Lung (tissue), 12 donors: ENCODE data around the gene CTDSPL. TPM values are rescaled to one million over a fixed set of nuclear protein-coding genes. Genes with fewer than 3 reads are reported as not detected.

Experiments
- ATAC-seq: fragments of 200-7000 bp; cut with Tn5 transposase; one replicate; pipeline ENCODE4 v1.9.1; 2020; ENCODE audit warnings: moderate number of reproducible peaks; ENCODE audit not compliant: insufficient read depth, low FRiP score
- DNase-seq, 3 donors: peaks; one replicate each; pipeline ENCODE4 v3.0.0-alpha.2; 2013 to 2017
- H3K27ac ChIP-seq, 2 donors: one replicate each; pipeline ENCODE4 v1.5.1; 2013; ENCODE audit warnings: mild to moderate bottlenecking in 2 of 2, moderate library complexity in 2 of 2, control low read depth in 1 of 2, inconsistent platforms in 1 of 2, low read depth in 1 of 2, low read length in 1 of 2
- H3K27me3 ChIP-seq, 3 donors: one replicate each; pipeline ENCODE4 v1.5.1; 2013; ENCODE audit warnings: low read length in 2 of 3; ENCODE audit not compliant: control insufficient read depth in 3 of 3, insufficient read depth in 3 of 3
- H3K36me3 ChIP-seq, 4 donors: one replicate each; pipeline ENCODE4 v1.5.1; 2013; ENCODE audit warnings: low read length in 4 of 4, mild to moderate bottlenecking in 1 of 4, moderate library complexity in 1 of 4; ENCODE audit not compliant: control insufficient read depth in 4 of 4, insufficient read depth in 4 of 4
- H3K4me1 ChIP-seq, 5 donors: one replicate each; pipeline ENCODE4 v1.5.1; 2013; ENCODE audit warnings: low read length in 5 of 5, mild to moderate bottlenecking in 2 of 5, moderate library complexity in 1 of 5; ENCODE audit not compliant: control insufficient read depth in 5 of 5, insufficient read depth in 5 of 5
- H3K4me3 ChIP-seq: one replicate; pipeline ENCODE4 v1.5.1; 2013; ENCODE audit warnings: mild to moderate bottlenecking, control low read depth, moderate library complexity
- H3K9ac ChIP-seq, 2 donors: one replicate each; pipeline ENCODE4 v1.5.1; 2013; ENCODE audit warnings: low read length in 2 of 2, control low read depth in 1 of 2; ENCODE audit not compliant: insufficient read depth in 1 of 2
- H3K9me3 ChIP-seq, 4 donors: one replicate each; pipeline ENCODE4 v1.5.1; 2013; ENCODE audit warnings: low read length in 3 of 4, mild to moderate bottlenecking in 1 of 4, moderate library complexity in 1 of 4; ENCODE audit not compliant: control insufficient read depth in 4 of 4, insufficient read depth in 3 of 4
- CTCF ChIP-seq: IDR thresholded peaks from 2 replicates; pipeline ENCODE4 v1.5.1; 2012; ENCODE audit warnings: mild to moderate bottlenecking; ENCODE audit errors: control extremely low read depth, extremely low read depth
- WGBS, 2 donors: extraction: QIAGEN DNeasy Blood & Tissue Kit; methylation state at CpG; one replicate each; pipeline ENCODE4 v1.1.7; 2013; 5-methylcytosine and 5-hydroxymethylcytosine counted together
- polyA plus RNA-seq, 2 donors: library from polyadenylated mRNA; stranded (reverse); fragments of 200-250 nt; gene quantifications; one replicate each; pipeline ENCODE4 v1.2.1, GENCODE V29; 2013
- total RNA-seq, 2 donors: library from RNA; depleted of rRNA in 1 of 2; stranded (reverse); fragments of >200 nt in 1 of 2; gene quantifications; one replicate each; pipeline ENCODE4 v1.2.1, GENCODE V29; 2014 to 2021
- donor health status: control.
- donor health status: control.
- donor health status: Bipolar disorder and iron deficiency.
- donor health status: healthy.
- donor health status: DM: yes; HTN: yes; CAD: no.

CTDSPL gene
- total and polyA plus RNA-seq, 4 donors, result 12.5 to 79.1 (median 33.5) TPM

GRCh38 chr3:37984051-37984450, 122.4 kb downstream of the CTDSPL start:
- Histone ChIP-seq H3K27me3 (no peaks in the 10 kb centered on the region), H3K9me3 (no peaks in the 10 kb centered on the region), H3K4me3 (no peak overlapping the region), H3K36me3 (peaks cover 0 to 23% (median 15%) of the 10 kb centered on the region in 4 donors), H3K4me1 (peaks cover 0 to 11% (median 8%) of the 10 kb centered on the region in 5 donors), H3K9ac (no peak overlapping the region), H3K27ac (no peak overlapping the region)
- DNase-seq, result peak in 1 of 3 donors; percentile 7
- TF ChIP-seq CTCF, result no peak
- no peak for ATAC-seq
- WGBS, 2 donors, result 42 to 64% methylated on average over 7 of the region's 7 CpGs

GRCh38 chr3:37984596-37984995, 122.9 kb downstream of the CTDSPL start:
- H3K9me3 ChIP-seq, result no peaks in the 10 kb centered on the region
- WGBS, 2 donors, result 84 to 92% methylated on average over 7 of the region's 7 CpGs
- TF ChIP-seq CTCF, result no peak
- DNase-seq, result peak in 1 of 3 donors; percentile 10
- H3K27me3 ChIP-seq, result no peaks in the 10 kb centered on the region
- no peak for ATAC-seq
- H3K27ac ChIP-seq, result no peak overlapping the region
- H3K4me3 ChIP-seq, result no peak overlapping the region
- peaks cover 0 to 23% (median 15%) of the 10 kb centered on the region in 4 donors for H3K36me3 ChIP-seq
- no peak overlapping the region for H3K9ac ChIP-seq
- peaks cover 0 to 11% (median 8%) of the 10 kb centered on the region in 5 donors for H3K4me1 ChIP-seq

GRCh38 chr3:37985637-37986320, 124.1 kb downstream of the CTDSPL start:
- peaks cover 0 to 20% (median 10%) of the 10 kb centered on the region in 4 donors for H3K36me3 ChIP-seq
- no peaks in the 10 kb centered on the region for H3K27me3 ChIP-seq
- H3K4me3 ChIP-seq, result no peak overlapping the region
- DNase-seq, result peak in 2 of 3 donors; percentile 35 to 57
- no peaks in the 10 kb centered on the region for H3K9me3 ChIP-seq
- no peak for TF ChIP-seq CTCF
- peaks cover 0 to 18% (median 8%) of the 10 kb centered on the region in 5 donors for H3K4me1 ChIP-seq
- peak overlapping the region in 1 of 2 donors; percentile 58 for H3K27ac ChIP-seq
- WGBS, 2 donors, result 73 to 83% methylated on average over 8 of the region's 8 CpGs
- peak; percentile 15 for ATAC-seq
- H3K9ac ChIP-seq, result no peak overlapping the region
